Activated naive CD4-positive, alpha-beta T cell treated with anti-CD3 and anti-CD28 coated beads for 36 hours (primary cell): ENCODE results near the gene FOXO1. TPM values are rescaled to one million over a fixed set of nuclear protein-coding genes. Genes with fewer than 3 reads are reported as not detected.
A peak's percentile ranks its signal among the peaks of the same experiment; 100 is the strongest.
"Not testable (repeated sequence)": the region's sequence is repeated elsewhere in the genome, so short reads cannot be mapped to it uniquely, and the experiment has no call there.

ENCODE experiments used
- CTCF ChIA-PET: fragments of 350-600 bp; sonication (Branson Sonifier 250); formaldehyde crosslinking; loops from one replicate; lab custom pipeline; 2021; ENCODE audit warnings: antibody characterized with exemption; lab: Charles Lee
- DNase-seq: peaks from one replicate; pipeline ENCODE4 v3.0.0-alpha.2; 2020
- H3K27ac Mint-ChIP-seq: one replicate; pipeline ENCODE4 v1.8.0; 2021; ENCODE audit warnings: mild to moderate bottlenecking, mixed read lengths
- H3K27me3 Mint-ChIP-seq: one replicate; pipeline ENCODE4 v1.8.0; 2021; ENCODE audit warnings: low read depth, mixed read lengths
- H3K36me3 Mint-ChIP-seq: one replicate; pipeline ENCODE4 v1.8.0; 2021; ENCODE audit warnings: low read depth, mixed read lengths
- H3K4me1 Mint-ChIP-seq: one replicate; pipeline ENCODE4 v1.8.0; 2021; ENCODE audit warnings: low read depth, mixed read lengths
- H3K4me3 Mint-ChIP-seq: one replicate; pipeline ENCODE4 v1.8.0; 2021; ENCODE audit warnings: mild to moderate bottlenecking, moderate library complexity, mixed read lengths
- H3K9me3 Mint-ChIP-seq: one replicate; pipeline ENCODE4 v1.8.0; 2021; ENCODE audit warnings: mixed read lengths
- intact Hi-C: fragments of 100-400 bp; cut with micrococcal nuclease; formaldehyde crosslinking; loops from one replicate; pipeline ENCODE4 v1.15.1; 2023
- total RNA-seq, 2 experiments: library from RNA; stranded (reverse); gene quantifications; one replicate each; pipeline ENCODE4 v1.2.3, GENCODE V29; 2021

The FOXO1 gene
- total RNA-seq, 2 experiments from 2014 or later, result 30.9 to 32.1 TPM

DNA sequence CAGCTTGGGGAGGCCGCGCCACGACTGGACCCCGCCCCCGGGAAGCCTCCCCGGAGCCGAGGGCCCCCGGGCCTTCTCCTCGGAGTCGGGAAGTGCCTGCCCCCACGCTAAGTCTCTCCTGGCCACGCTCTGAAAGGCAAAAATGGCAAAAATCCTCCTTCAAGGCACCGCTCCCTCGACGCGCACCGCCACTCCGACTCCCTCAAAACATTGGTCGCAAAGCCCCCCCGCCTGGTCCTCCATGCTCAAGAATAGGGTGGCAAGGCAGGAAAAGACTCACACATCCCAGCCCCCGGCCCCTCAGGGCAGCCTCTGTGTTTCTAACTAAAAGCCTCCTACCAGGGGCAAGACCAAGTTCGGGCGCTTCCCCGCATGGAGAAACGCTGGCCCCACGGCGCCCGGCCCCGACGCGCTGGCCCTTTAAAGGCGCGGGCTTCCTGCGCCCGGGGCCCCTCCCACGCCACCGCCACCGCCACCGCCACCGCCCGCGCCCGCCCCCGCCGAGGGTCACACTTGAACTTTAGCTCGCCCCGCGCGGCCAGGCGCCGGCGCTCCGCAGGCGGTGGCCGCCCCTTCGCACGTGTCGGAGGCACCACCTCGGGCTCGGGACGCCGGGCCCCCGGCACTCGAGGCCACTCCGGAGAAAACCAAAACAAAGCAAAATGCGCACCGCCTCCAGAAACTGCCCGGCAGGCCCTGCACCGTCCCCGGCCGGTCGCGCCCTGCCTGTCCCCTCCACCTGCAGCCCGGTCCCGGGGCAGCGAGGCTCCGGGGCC lies 1.9 kb downstream of the FOXO1 start:
- CTCF ChIA-PET, result interaction anchor here (0.6 to 2.2 kb wide), 5 partner anchors 11 to 595 kb away, joined by 3 to 8 read pairs (median 5); no protein-coding TSS in a partner anchor
- peaks cover 17% of the 10 kb centered on the region for H3K36me3 Mint-ChIP-seq
- intact Hi-C loops, result loop anchor here (1.0 to 10.0 kb wide), 5 partner anchors 292 to 1610 kb away; partner anchors contain the start of gene AKAP11
- H3K27me3 Mint-ChIP-seq, result no peaks in the 10 kb centered on the region
- DNase-seq, result no peak
- peak overlapping the region; percentile 98 for H3K4me3 Mint-ChIP-seq
- H3K4me1 Mint-ChIP-seq, result peaks cover 52% of the 10 kb centered on the region
- no peaks in the 10 kb centered on the region for H3K9me3 Mint-ChIP-seq
- peak overlapping the region; percentile 99 for H3K27ac Mint-ChIP-seq

DNA sequence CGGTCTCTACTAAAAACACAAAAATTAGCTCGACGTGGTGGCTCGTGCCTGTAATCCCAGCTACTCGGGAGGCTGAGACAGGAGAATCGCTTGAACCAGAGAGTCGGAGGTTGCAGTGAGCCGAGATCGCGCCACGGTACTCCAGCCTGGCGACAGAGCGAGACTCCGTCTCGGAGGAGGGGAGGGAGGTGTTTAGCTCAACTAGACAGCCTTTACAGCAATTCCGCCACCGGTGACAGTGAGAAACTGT lies 2.4 kb downstream of the FOXO1 start:
- H3K27ac Mint-ChIP-seq, result peak overlapping the region; percentile 99
- DNase-seq, result peak; percentile 75
- CTCF ChIA-PET, result interaction anchor here (0.6 to 2.2 kb wide), 5 partner anchors 10 to 595 kb away, joined by 3 to 8 read pairs (median 5); no protein-coding TSS in a partner anchor
- intact Hi-C loops, result loop anchor here (1.0 to 10.0 kb wide), 5 partner anchors 292 to 1611 kb away; partner anchors contain the start of gene AKAP11
- H3K4me1 Mint-ChIP-seq, result peaks cover 52% of the 10 kb centered on the region
- H3K4me3 Mint-ChIP-seq, result peak overlapping the region; percentile 98
- H3K27me3 Mint-ChIP-seq, H3K9me3 Mint-ChIP-seq: not testable (repeated sequence)
- peaks cover 17% of the 10 kb centered on the region for H3K36me3 Mint-ChIP-seq

DNA sequence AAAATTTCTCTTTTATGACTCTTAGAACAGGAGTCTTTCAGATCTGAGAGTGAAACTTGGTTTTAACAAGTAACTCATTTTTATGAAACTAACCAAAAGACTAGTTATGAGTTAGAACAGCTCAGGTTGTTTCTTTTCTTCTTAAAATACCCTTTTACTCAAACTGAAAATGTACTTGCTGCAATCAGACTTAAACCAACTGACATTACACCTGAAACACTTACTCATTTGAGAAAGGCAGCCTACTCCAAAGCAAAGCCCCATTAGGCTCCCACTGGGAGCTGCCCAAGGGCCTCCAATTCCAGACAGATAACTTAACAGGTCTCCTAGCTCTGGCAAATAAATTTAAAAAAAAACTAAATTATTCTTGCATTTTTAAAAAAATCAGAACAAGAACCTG lies 3.6 kb downstream of the FOXO1 start:
- Mint-ChIP-seq H3K4me3 (peak overlapping the region; percentile 98), H3K27me3 (no peaks in the 10 kb centered on the region), H3K36me3 (peaks cover 21% of the 10 kb centered on the region), H3K27ac (peak overlapping the region; percentile 99), H3K9me3 (no peaks in the 10 kb centered on the region), H3K4me1 (peaks cover 57% of the 10 kb centered on the region)
- CTCF ChIA-PET, result interaction anchor here (0.8 to 1.0 kb wide), 2 partner anchors 64 to 593 kb away, joined by 3 read pairs; no protein-coding TSS in a partner anchor
- DNase-seq, result peak; percentile 55
- intact Hi-C loops, result loop anchor here (1.0 to 10.0 kb wide), 20 partner anchors 10 to 1612 kb away; partner anchors contain the start of gene AKAP11

DNA sequence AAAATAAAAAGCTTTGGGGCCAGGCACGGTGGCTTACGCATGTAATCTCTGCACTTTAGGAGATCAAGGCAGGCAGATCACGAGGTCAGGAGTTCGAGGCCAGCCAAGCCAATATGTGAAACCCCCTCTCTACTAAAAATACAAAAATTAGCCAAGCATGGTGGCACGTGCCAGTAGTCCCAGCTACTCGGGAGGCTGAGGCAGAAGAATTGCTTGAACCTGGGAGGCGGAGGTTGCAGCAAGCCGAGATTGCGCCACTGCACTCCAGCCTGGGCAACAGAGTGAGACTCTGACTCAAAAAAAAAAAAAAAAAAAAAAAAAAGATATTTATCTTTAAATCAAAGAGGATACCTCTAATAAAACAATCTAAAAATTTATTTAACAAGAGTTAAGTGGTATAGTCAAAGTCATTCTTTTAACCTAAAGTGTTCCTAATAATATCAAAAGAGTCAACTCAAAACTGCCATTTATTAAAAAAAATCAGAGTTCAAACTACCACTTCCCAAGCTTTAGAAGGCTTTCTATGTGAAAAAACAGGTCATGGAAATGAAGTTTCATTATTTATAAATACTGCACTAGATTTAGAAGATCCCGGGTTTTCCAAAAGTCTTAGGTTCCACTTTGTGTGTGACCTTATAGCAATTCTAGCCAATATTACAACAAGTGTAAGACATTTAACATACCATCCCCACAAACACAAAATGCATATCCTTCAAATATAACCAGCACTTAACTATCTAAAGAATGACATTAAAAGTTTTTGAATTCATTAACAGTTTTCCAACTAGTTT lies 4.4 kb downstream of the FOXO1 start:
- DNase-seq, result no peak
- Mint-ChIP-seq H3K27me3 (no peaks in the 10 kb centered on the region), H3K27ac (peak overlapping the region; percentile 99), H3K9me3 (no peaks in the 10 kb centered on the region), H3K36me3 (peaks cover 27% of the 10 kb centered on the region), H3K4me3 (peak overlapping the region; percentile 98), H3K4me1 (peaks cover 60% of the 10 kb centered on the region)
- intact Hi-C loops, result loop anchor here (1.0 to 10.0 kb wide), 10 partner anchors 17 to 1613 kb away; partner anchors contain the start of gene AKAP11
- CTCF ChIA-PET, result interaction anchor here (0.6 to 1.0 kb wide), 3 partner anchors 25 to 592 kb away, joined by 3 read pairs; no protein-coding TSS in a partner anchor

DNA sequence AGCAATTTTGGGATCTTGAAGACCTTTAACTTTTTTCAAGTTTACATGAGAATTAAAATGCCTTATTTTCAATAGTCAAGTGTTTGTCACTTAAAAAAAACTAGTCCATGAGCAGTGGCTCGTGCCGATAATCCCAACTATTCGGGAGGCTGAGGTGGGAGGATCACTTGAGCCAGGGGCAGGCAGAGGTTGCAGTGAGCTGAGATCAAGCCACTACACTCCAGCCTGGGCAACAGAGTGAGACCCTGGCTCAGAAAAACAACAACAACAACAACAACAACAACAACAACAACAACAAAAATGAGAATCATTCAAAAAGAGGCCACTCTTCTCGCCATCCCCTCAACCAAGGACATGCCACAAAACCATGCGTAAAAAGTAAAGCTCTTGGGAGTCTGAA lies 5.7 kb downstream of the FOXO1 start:
- no peak overlapping the region for H3K4me3 Mint-ChIP-seq
- CTCF ChIA-PET, result interaction anchor here (0.6 to 0.7 kb wide), 2 partner anchors 18 to 49 kb away, joined by 3 read pairs; no protein-coding TSS in a partner anchor
- peaks cover 73% of the 10 kb centered on the region for H3K4me1 Mint-ChIP-seq
- DNase-seq, result no peak
- H3K27ac Mint-ChIP-seq, result peak overlapping the region; percentile 14
- intact Hi-C loops, result loop anchor here (5.0 to 10.0 kb wide), 4 partner anchors 288 to 1614 kb away; partner anchors contain the start of gene AKAP11
- peaks cover 27% of the 10 kb centered on the region for H3K36me3 Mint-ChIP-seq
- no peaks in the 10 kb centered on the region for H3K9me3 Mint-ChIP-seq
- H3K27me3 Mint-ChIP-seq, result no peaks in the 10 kb centered on the region

DNA sequence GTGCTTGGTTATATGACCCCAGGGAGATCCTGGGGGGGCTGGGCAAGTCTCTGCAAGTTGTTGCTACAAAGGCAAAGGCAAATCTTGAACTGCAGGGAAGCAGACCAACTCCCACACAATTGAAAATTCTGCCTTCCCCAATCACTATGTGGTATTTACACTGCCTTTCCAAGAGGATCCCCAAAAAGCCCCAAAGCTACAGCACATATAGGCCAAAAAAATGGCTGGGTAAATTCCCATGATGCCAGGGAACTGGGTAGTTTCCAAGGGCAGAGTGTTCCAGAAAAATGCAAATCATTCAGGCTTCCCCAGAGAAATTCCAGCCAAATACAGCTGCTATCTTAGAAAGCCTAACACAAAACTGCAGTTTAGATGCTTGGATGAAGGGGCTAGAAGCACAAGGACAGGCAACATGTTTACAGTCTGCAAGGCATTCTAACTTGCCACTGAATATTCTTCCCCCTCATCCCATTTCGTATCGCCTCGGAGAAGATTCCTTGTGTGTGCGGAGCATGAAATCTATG lies 6.2 kb downstream of the FOXO1 start:
- intact Hi-C loops, result loop anchor here (5.0 to 10.0 kb wide), 4 partner anchors 288 to 1615 kb away; partner anchors contain the start of gene AKAP11
- Mint-ChIP-seq H3K9me3 (no peaks in the 10 kb centered on the region), H3K4me1 (peaks cover 77% of the 10 kb centered on the region), H3K36me3 (peaks cover 24% of the 10 kb centered on the region), H3K27me3 (no peaks in the 10 kb centered on the region), H3K27ac (peak overlapping the region; percentile 80), H3K4me3 (no peak overlapping the region)
- no peak for DNase-seq
- CTCF ChIA-PET, result no interaction called here

DNA sequence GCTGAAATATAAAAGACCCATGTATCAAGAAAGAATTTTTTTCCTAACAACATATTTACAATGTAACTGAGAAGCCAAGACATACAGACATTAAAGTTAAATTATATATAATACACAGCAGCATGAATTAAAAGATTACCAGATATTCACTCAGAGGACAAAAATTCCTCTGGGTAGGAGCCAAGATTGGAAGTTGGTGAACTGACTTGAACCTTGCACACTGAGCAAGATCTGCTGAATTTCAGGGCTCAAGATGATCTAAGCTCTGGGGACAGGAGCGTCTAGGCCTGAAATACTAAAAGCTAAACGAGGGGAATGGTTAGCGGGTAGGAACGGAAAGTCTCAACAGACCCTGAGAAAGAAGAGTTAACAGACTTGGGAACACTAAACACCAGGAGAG lies 8.5 kb downstream of the FOXO1 start:
- H3K27me3 Mint-ChIP-seq, result no peaks in the 10 kb centered on the region
- no peak overlapping the region for H3K4me3 Mint-ChIP-seq
- CTCF ChIA-PET, result interaction anchor here (1.0 kb wide), 1 partner anchor 11 kb away, joined by 3 read pairs; no protein-coding TSS in a partner anchor
- intact Hi-C loops, result no loop called here
- peaks cover 14% of the 10 kb centered on the region for H3K36me3 Mint-ChIP-seq
- H3K27ac Mint-ChIP-seq, result peak overlapping the region; percentile 38
- H3K9me3 Mint-ChIP-seq, result no peaks in the 10 kb centered on the region
- H3K4me1 Mint-ChIP-seq, result peaks cover 93% of the 10 kb centered on the region
- DNase-seq, result no peak

DNA sequence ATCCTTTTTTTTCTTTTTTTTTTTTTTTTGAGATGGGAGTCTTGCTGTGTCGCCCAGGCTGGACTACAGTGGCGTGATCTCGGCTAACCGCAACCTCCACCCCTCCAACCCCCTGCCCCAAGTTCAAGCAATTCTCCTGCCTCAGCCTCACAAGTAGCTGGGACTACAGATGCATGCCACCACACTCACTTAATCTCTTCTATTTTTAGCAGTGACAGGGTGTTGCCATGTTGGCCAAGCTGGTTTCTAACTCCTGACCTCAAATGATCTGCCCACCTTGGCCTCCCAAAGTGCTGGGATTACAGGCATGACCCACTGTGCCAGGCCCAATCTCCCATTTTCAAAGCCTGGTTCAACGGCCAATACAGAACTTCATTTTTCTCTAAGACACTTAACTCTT lies 9.1 kb downstream of the FOXO1 start:
- Mint-ChIP-seq H3K36me3 (peaks cover 13% of the 10 kb centered on the region), H3K27ac (peak overlapping the region; percentile 38), H3K9me3 (no peaks in the 10 kb centered on the region), H3K4me3 (no peak overlapping the region), H3K4me1 (peaks cover 94% of the 10 kb centered on the region), H3K27me3 (no peaks in the 10 kb centered on the region)
- DNase-seq, result no peak
- CTCF ChIA-PET, result no interaction called here
- intact Hi-C loops, result no loop called here

DNA sequence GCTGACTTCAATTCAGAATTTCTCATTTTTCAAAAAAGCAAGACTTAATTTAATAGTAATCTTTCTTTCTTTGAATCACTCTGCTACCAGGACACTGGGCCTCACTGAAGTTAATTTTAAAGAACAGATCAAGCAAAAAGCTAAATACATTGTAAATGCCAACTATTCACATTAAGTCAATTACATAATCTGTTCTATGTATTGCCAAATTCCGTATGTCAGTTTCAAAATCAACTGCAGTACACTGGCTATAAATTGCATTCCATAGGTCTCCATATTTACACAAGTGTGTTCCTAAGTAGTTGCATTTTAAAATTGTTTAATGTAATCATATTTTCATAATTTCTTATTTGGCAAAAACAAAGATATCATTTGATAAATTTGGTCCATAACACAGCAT lies 10.1 kb downstream of the FOXO1 start:
- Mint-ChIP-seq H3K36me3 (peaks cover 13% of the 10 kb centered on the region), H3K4me1 (peaks cover 94% of the 10 kb centered on the region), H3K27me3 (no peaks in the 10 kb centered on the region), H3K9me3 (no peaks in the 10 kb centered on the region), H3K4me3 (no peak overlapping the region), H3K27ac (peak overlapping the region; percentile 19)
- CTCF ChIA-PET, result interaction anchor here (1.2 kb wide), 1 partner anchor 36 kb away, joined by 4 read pairs; no protein-coding TSS in a partner anchor
- intact Hi-C loops, result no loop called here
- no peak for DNase-seq

DNA sequence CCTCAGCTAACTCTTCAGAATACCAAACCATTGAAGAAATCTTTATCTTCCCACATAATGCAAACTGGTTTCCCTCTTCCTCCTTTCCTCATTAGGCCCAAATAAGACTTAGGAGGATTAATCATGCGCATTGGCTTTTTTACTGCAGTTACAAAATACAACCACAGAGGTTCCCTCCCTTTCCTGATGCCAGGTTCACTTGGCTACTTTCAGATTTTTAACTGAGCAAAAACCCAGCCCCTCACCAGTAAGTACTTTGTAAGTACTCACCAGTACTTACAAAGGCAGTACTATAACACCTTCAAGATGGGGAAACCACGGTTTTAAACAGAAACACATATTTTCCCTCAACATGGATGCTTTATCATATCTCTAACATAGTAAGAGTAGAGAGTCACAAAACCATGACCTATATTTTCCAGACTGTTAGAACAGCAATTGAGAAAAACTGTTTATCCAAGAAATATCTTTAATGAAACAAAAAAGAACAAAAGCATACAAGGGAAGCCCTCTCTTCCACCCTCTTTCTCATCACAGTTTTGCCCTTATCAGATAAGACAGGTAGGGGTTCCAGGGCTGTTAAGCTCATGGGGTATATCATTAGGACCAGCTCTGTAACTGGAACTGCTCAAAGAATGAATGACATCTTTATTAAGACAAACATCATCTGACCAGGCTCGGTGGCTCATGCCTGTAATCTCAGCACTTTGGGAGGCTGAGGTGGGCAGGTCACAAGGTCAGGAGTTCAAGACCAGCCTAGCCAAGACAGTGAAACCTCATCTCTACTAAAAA lies 12.7 kb downstream of the FOXO1 start:
- Mint-ChIP-seq H3K4me1 (peaks cover 94% of the 10 kb centered on the region), H3K27me3 (no peaks in the 10 kb centered on the region), H3K9me3 (no peaks in the 10 kb centered on the region), H3K36me3 (peaks cover 13% of the 10 kb centered on the region), H3K4me3 (peak overlapping the region; percentile 58), H3K27ac (peak overlapping the region; percentile 95)
- intact Hi-C loops, result loop anchor here (1.0 to 2.0 kb wide), 3 partner anchors 10 to 169 kb away; no protein-coding TSS in a partner anchor
- CTCF ChIA-PET, result interaction anchor here (0.5 to 1.7 kb wide), 3 partner anchors 11 to 289 kb away, joined by 3 to 7 read pairs (median 4); no protein-coding TSS in a partner anchor
- DNase-seq, result no peak

DNA sequence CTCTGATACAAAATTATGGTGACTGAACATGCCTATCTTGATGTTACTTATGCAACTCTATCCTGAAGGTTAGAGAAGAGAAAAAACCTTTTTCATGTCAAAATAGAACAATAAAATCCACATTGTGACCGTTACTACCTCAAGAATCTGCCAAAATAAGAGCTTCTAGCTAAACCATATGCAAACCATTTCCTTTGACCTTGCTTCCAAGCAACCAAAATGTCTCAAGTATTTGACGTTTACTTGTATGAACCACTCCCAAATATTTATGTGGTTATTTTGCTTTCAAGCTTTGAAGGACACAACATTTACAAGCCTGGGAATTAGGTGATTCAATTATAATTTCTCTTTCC lies 13.9 kb downstream of the FOXO1 start:
- Mint-ChIP-seq H3K27ac (peak overlapping the region; percentile 95), H3K4me3 (no peak overlapping the region), H3K4me1 (peaks cover 94% of the 10 kb centered on the region), H3K36me3 (peaks cover 7% of the 10 kb centered on the region), H3K9me3 (no peaks in the 10 kb centered on the region), H3K27me3 (no peaks in the 10 kb centered on the region)
- intact Hi-C loops, result loop anchor here (2.0 kb wide), 2 partner anchors 54 to 168 kb away; no protein-coding TSS in a partner anchor
- DNase-seq, result no peak
- CTCF ChIA-PET, result interaction anchor here (0.6 to 1.7 kb wide), 3 partner anchors 12 to 517 kb away, joined by 3 to 8 read pairs (median 4); no protein-coding TSS in a partner anchor
